HepG2 (cell line): ENCODE results near the gene M1AP. TPM values are rescaled to one million over a fixed set of nuclear protein-coding genes. Genes with fewer than 3 reads are reported as not detected.

Experiments
- BCLAF1 ChIP-seq: fragments of 450-650 bp; IDR thresholded peaks from 2 replicates; pipeline ENCODE4 v1.6.1; 2017; ENCODE audit warnings: mild to moderate bottlenecking
- DNMT1 ChIP-seq: sonication (generic); formaldehyde crosslinking; IDR thresholded peaks from 2 replicates; pipeline ENCODE4 v1.5.1; 2020; ENCODE audit warnings: mild to moderate bottlenecking, missing genetic modification reagents
- HMGA1 ChIP-seq: sonication (generic); formaldehyde crosslinking; conservative IDR thresholded peaks from 2 replicates; pipeline ENCODE4 v1.4.0; 2020; ENCODE audit warnings: missing genetic modification reagents
- IKZF4 ChIP-seq: sonication (generic); formaldehyde crosslinking; IDR thresholded peaks from 2 replicates; pipeline ENCODE4 v1.5.1; 2020; ENCODE audit warnings: borderline replicate concordance, mild to moderate bottlenecking, low read depth, missing genetic modification reagents; ENCODE audit errors: not compliant biosample characterization
- IRX3 ChIP-seq: sonication (generic); formaldehyde crosslinking; IDR thresholded peaks from 2 replicates; pipeline ENCODE4 v1.8.1; 2023; ENCODE audit warnings: mild to moderate bottlenecking, low read depth, missing genetic modification reagents, borderline replicate concordance
- KDM2A ChIP-seq: sonication (generic); formaldehyde crosslinking; IDR thresholded peaks from 2 replicates; pipeline ENCODE4 v1.4.0; 2020; ENCODE audit warnings: low read depth, missing genetic modification reagents, borderline replicate concordance
- KDM4B ChIP-seq: sonication (generic); formaldehyde crosslinking; IDR thresholded peaks from 2 replicates; pipeline ENCODE4 v1.4.0; 2020; ENCODE audit warnings: missing genetic modification reagents
- KLF9 ChIP-seq: IDR thresholded peaks from 2 replicates; pipeline ENCODE4 v1.6.1; 2016; ENCODE audit warnings: low read depth
- MTERF4 ChIP-seq: sonication (generic); formaldehyde crosslinking; IDR thresholded peaks from 2 replicates; pipeline ENCODE4 v1.8.0; 2023; ENCODE audit warnings: mild to moderate bottlenecking, missing genetic modification reagents
- MXD3 ChIP-seq: IDR thresholded peaks from 2 replicates; pipeline ENCODE4 v1.6.1; 2016; ENCODE audit warnings: mild to moderate bottlenecking, missing biosample characterization, missing genetic modification reagents
- MZF1 ChIP-seq: sonication (generic); formaldehyde crosslinking; IDR thresholded peaks from 2 replicates; pipeline ENCODE4 v1.8.1; 2023; ENCODE audit warnings: mild to moderate bottlenecking, missing genetic modification reagents, borderline replicate concordance
- NR2F1 ChIP-seq, 2 experiments: fragments of 450-650 bp in 1 of 2; formaldehyde crosslinking in 1 of 2; IDR thresholded peaks; 2 replicates each; pipeline versions ENCODE4 v1.5.0 to v1.6.1; 2016 to 2020; ENCODE audit warnings: mild to moderate bottlenecking in 1 of 2, missing compliant biosample characterization in 1 of 2, missing genetic modification reagents in 1 of 2, moderate library complexity in 1 of 2
- PHF21A ChIP-seq: sonication (generic); formaldehyde crosslinking; IDR thresholded peaks from 2 replicates; pipeline ENCODE4 v1.5.0; 2020; ENCODE audit warnings: mild to moderate bottlenecking, missing genetic modification reagents
- RBM39 ChIP-seq: fragments of 200-400 bp; formaldehyde crosslinking; IDR thresholded peaks from one replicate; pipeline ENCODE4 v1.6.1; 2018; ENCODE audit warnings: antibody characterized with exemption, mild to moderate bottlenecking, low read depth, low read length; ENCODE audit not compliant: poor library complexity, severe bottlenecking
- SATB2 ChIP-seq: sonication (generic); formaldehyde crosslinking; IDR thresholded peaks from 2 replicates; pipeline ENCODE4 v1.5.0; 2020; ENCODE audit warnings: missing genetic modification reagents
- SMC3 ChIP-seq: IDR thresholded peaks from 2 replicates; pipeline ENCODE4 v1.6.1; 2011; ENCODE audit warnings: low read length, improper control_type of control experiment
- THYN1 ChIP-seq: sonication (generic); formaldehyde crosslinking; IDR thresholded peaks from 2 replicates; pipeline ENCODE4 v1.8.1; 2023; ENCODE audit warnings: low read depth, mild to moderate bottlenecking, moderate library complexity, missing genetic modification reagents, borderline replicate concordance
- ZNF20 ChIP-seq: sonication (generic); formaldehyde crosslinking; IDR thresholded peaks from 2 replicates; pipeline ENCODE4 v1.4.0; 2020; ENCODE audit warnings: mild to moderate bottlenecking, moderate library complexity, missing genetic modification reagents
- ZNF224 ChIP-seq: sonication (generic); formaldehyde crosslinking; IDR thresholded peaks from 2 replicates; pipeline ENCODE4 v1.5.0; 2020; ENCODE audit warnings: mild to moderate bottlenecking, missing genetic modification reagents
- ZNF24 ChIP-seq: fragments of 450-650 bp; IDR thresholded peaks from 2 replicates; pipeline ENCODE4 v1.6.1; 2017; ENCODE audit warnings: antibody characterized with exemption, mild to moderate bottlenecking
- ZNF282 ChIP-seq: fragments of 450-650 bp; IDR thresholded peaks from 2 replicates; pipeline ENCODE4 v1.6.1; 2018; ENCODE audit not compliant: partially characterized antibody
- ZNF292 ChIP-seq: sonication (generic); formaldehyde crosslinking; IDR thresholded peaks from 2 replicates; pipeline ENCODE4 v1.8.1; 2022; ENCODE audit warnings: mild to moderate bottlenecking, low read depth, missing genetic modification reagents, borderline replicate concordance
- ZNF543 ChIP-seq: sonication (generic); formaldehyde crosslinking; IDR thresholded peaks from 2 replicates; pipeline ENCODE4 v1.4.0; 2020; ENCODE audit warnings: mild to moderate bottlenecking, missing genetic modification reagents
- ZNF546 ChIP-seq: sonication (generic); formaldehyde crosslinking; conservative IDR thresholded peaks from 2 replicates; pipeline ENCODE4 v1.8.1; 2023; ENCODE audit warnings: mild to moderate bottlenecking, missing genetic modification reagents
- ZNF556 ChIP-seq: sonication (generic); formaldehyde crosslinking; IDR thresholded peaks from 2 replicates; pipeline ENCODE4 v1.4.0; 2020; ENCODE audit warnings: mild to moderate bottlenecking, missing genetic modification reagents, borderline replicate concordance
- ZNF746 ChIP-seq: sonication (generic); formaldehyde crosslinking; IDR thresholded peaks from 2 replicates; pipeline ENCODE4 v1.8.0; 2022; ENCODE audit warnings: mild to moderate bottlenecking, missing genetic modification reagents
- ZSCAN20 ChIP-seq: sonication (generic); formaldehyde crosslinking; IDR thresholded peaks from 2 replicates; pipeline ENCODE4 v1.4.0; 2020; ENCODE audit warnings: missing genetic modification reagents, mild to moderate bottlenecking, borderline replicate concordance
- polyA plus RNA-seq, 8 experiments: library from polyadenylated mRNA; depleted of rRNA in 3 of 8; stranded (reverse) in 7 of 8; unstranded in 1 of 8; fragments of >200 nt; fragmentation: Illumina TruSeq in 4 of 8; extraction: Trizol in 4 of 8; gene quantifications; 2 replicates each; pipeline versions ENCODE4 v1.2.1 to v1.2.3, GENCODE V29; 2011 to 2016; ENCODE audit warnings: low read depth in 4 of 8, missing spikeins in 1 of 8, mixed read lengths in 1 of 8; ENCODE audit not compliant: insufficient read depth in 1 of 8
- total RNA-seq, 5 experiments: library from RNA; depleted of rRNA; stranded (reverse); fragments of >200 nt; fragmentation: Illumina TruSeq; extraction: Trizol; gene quantifications; 2 replicates each; pipeline ENCODE4 v1.2.3, GENCODE V29; 2016; ENCODE audit warnings: low read depth in 1 of 5

The M1AP gene
- total and polyA plus RNA-seq, 2 of the 13 experiments (the other 11 are each of a cell fraction or from before 2014, with no cell fraction given) = not detected

- TF ChIP-seq SMC3 (no peak), ZNF546 (no peak), SATB2 (CRISPR knock-in tag) (no peak), ZNF282 (no peak), ZNF746 (CRISPR knock-in tag) (no peak), ZSCAN20 (no peak), THYN1 (CRISPR knock-in tag) (no peak), RBM39 (no peak), PHF21A (CRISPR knock-in tag) (peak; percentile 37; the same call in 1 of the 2 replicates), NR2F1 (CRISPR knock-in tag; IDR thresholded peaks at IDR 0.05) (peak; percentile 72 to 75; a peak in 3 of 4 replicates), IKZF4 (no peak), KDM2A (CRISPR knock-in tag) (peak; percentile 75; the same call in 1 of the 2 replicates), ZNF24 (no peak), MXD3 (CRISPR knock-in tag) (peak; percentile 32; the same call in 1 of the 2 replicates), HMGA1 (CRISPR knock-in tag) (no peak), ZNF292 (no peak), BCLAF1 (no peak), IRX3 (CRISPR knock-in tag) (no peak), ZNF543 (peak; percentile 46; the same call in 1 of the 2 replicates), KDM4B (CRISPR knock-in tag) (no peak), ZNF224 (0 out of 2 replicates have a peak, but pooled peaks have one; percentile 67), KLF9 (CRISPR knock-in tag) (no peak), DNMT1 (CRISPR knock-in tag) (no peak), MTERF4 (CRISPR knock-in tag) (0 out of 2 replicates have a peak, but pooled peaks have one; percentile 40), MZF1 (CRISPR knock-in tag) (no peak), ZNF556 (CRISPR knock-in tag) (no peak), ZNF20 (CRISPR knock-in tag) (no peak)
Measured at GRCh38 chr2:74512744-74513604, 135.2 kb downstream of the M1AP start (continued).
